ENCODE measurements around the gene CRLF3. TPM values are rescaled to one million over a fixed set of nuclear protein-coding genes. Genes with fewer than 3 reads are reported as not detected.

CRLF3 gene
- total RNA-seq, 4 donors from 2014 or later = 8.2 to 11.6 (median 9.9) TPM

GRCh38 chr17:30805944-30806456 lies 18.5 kb downstream of the CRLF3 start:
- 90% methylated on average over 2 of the region's 2 CpGs for WGBS
- TF ChIP-seq, protein P1, sequence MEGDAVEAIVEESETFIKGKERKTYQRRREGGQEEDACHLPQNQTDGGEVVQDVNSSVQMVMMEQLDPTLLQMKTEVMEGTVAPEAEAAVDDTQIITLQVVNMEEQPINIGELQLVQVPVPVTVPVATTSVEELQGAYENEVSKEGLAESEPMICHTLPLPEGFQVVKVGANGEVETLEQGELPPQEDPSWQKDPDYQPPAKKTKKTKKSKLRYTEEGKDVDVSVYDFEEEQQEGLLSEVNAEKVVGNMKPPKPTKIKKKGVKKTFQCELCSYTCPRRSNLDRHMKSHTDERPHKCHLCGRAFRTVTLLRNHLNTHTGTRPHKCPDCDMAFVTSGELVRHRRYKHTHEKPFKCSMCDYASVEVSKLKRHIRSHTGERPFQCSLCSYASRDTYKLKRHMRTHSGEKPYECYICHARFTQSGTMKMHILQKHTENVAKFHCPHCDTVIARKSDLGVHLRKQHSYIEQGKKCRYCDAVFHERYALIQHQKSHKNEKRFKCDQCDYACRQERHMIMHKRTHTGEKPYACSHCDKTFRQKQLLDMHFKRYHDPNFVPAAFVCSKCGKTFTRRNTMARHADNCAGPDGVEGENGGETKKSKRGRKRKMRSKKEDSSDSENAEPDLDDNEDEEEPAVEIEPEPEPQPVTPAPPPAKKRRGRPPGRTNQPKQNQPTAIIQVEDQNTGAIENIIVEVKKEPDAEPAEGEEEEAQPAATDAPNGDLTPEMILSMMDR (IDR thresholded peaks at IDR 0.05) = peak in 1 of 3 experiments; percentile 4
- no peak for TF ChIP-seq EP300 (IDR thresholded peaks at IDR 0.05)
- no peak for TF ChIP-seq POLR2A (IDR thresholded peaks at IDR 0.05; ENCODE audit: low read depth)
- TF ChIP-seq POLR2AphosphoS5 (IDR thresholded peaks at IDR 0.05) = no peak
- no peaks in the 10 kb centered on the region for H3K9me3 ChIP-seq
- no peak for DNase-seq (ENCODE audit: extremely low spot score)
- H3K27ac ChIP-seq (replicated peaks in 1 of 4) = no peak overlapping the region
- peaks cover 14 to 41% (median 29%) of the 10 kb centered on the region in 4 donors for H3K36me3 ChIP-seq
- H3K27me3 ChIP-seq = no peaks in the 10 kb centered on the region
- intact Hi-C loops (cut with DNase I) = no loop called here
- no peak overlapping the region for H3K4me3 ChIP-seq
- H3K4me1 ChIP-seq = peaks cover 0 to 8% (median 0%) of the 10 kb centered on the region in 4 donors

- no peaks in the 10 kb centered on the region for H3K27me3 ChIP-seq
- no peak for DNase-seq (ENCODE audit: extremely low spot score)
- no peak for TF ChIP-seq EP300 (IDR thresholded peaks at IDR 0.05)
- TF ChIP-seq POLR2A (IDR thresholded peaks at IDR 0.05; ENCODE audit: low read depth) = no peak
- TF ChIP-seq, protein P1 (IDR thresholded peaks at IDR 0.05) = no peak
- TF ChIP-seq POLR2AphosphoS5 (IDR thresholded peaks at IDR 0.05) = no peak
- peaks cover 17 to 73% (median 57%) of the 10 kb centered on the region in 4 donors for H3K36me3 ChIP-seq
- no peak overlapping the region for H3K4me3 ChIP-seq
- H3K9me3 ChIP-seq = no peaks in the 10 kb centered on the region
- H3K4me1 ChIP-seq = no peaks in the 10 kb centered on the region
- 96% methylated on average over 1 of the region's 1 CpG for WGBS
- intact Hi-C loops (cut with DNase I) = no loop called here
- no peak overlapping the region for H3K27ac ChIP-seq (replicated peaks in 1 of 4)
These were observed 22.8 kb downstream of the CRLF3 start for GRCh38 chr17:30801671-30802070.

DNA sequence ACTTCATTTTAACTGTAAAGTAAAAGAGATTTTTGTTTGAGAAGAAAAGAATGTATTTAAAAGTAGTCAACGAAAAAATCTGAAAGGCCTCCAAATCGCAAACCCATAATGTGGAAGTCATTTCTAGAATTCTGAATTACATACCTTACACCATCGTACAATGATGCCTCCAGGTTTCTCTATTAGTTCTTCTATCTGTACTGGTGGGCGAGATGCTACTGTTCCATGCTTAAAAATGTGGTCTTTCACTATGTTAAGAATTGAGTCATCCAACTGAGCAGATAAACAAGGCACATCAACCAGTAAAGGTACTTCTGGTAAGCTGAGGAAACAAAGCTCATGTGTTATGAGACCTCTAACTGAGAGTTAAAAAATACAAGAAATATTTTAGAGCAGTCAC lies 28.5 kb downstream of the CRLF3 start:
- Histone ChIP-seq H3K4me3 (no peak overlapping the region), H3K27me3 (no peaks in the 10 kb centered on the region), H3K9me3 (no peaks in the 10 kb centered on the region), H3K4me1 (no peaks in the 10 kb centered on the region), H3K36me3 (peaks cover 27 to 95% (median 80%) of the 10 kb centered on the region in 4 donors), H3K27ac (replicated peaks in 1 of 4) (no peak overlapping the region)
- intact Hi-C loops (cut with DNase I) = no loop called here
- 96% methylated on average over 4 of the region's 4 CpGs for WGBS
- DNase-seq (ENCODE audit: extremely low spot score) = no peak
- TF ChIP-seq, protein P1 (IDR thresholded peaks at IDR 0.05) = no peak
- no peak for TF ChIP-seq POLR2AphosphoS5 (IDR thresholded peaks at IDR 0.05)
- no peak for TF ChIP-seq EP300 (IDR thresholded peaks at IDR 0.05)
- no peak for TF ChIP-seq POLR2A (IDR thresholded peaks at IDR 0.05; ENCODE audit: low read depth)

DNA sequence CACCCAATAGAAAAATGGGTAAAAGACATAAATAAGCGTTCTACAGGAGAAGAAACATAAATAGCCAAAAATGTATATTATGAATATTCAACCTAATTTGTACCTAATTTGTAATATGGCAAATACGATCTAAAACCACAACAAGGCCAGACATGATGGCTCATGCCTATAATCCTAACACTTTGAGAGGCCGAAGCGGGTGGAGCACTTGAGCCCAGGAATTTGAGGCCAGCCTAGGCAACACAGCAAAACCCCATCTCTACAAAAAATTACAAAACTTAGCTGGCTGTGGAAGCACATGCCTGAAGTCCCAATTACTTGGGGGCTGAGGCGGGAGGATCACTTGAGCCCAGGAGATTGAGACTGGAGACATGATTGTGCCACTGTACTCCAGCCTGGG lies 30.1 kb downstream of the CRLF3 start:
- no peak overlapping the region for H3K4me3 ChIP-seq
- 95% methylated on average over 5 of the region's 5 CpGs for WGBS
- TF ChIP-seq POLR2AphosphoS5 (IDR thresholded peaks at IDR 0.05) (no peak), EP300 (IDR thresholded peaks at IDR 0.05) (no peak), POLR2A (IDR thresholded peaks at IDR 0.05; ENCODE audit: low read depth) (no peak)
- TF ChIP-seq, protein P1 (IDR thresholded peaks at IDR 0.05) = no peak
- intact Hi-C loops (cut with DNase I) = no loop called here
- no peak overlapping the region for H3K27ac ChIP-seq (replicated peaks in 1 of 4)
- no peaks in the 10 kb centered on the region for H3K27me3 ChIP-seq
- no peaks in the 10 kb centered on the region for H3K9me3 ChIP-seq
- H3K4me1 ChIP-seq = no peaks in the 10 kb centered on the region
- H3K36me3 ChIP-seq = peaks cover 25 to 89% (median 76%) of the 10 kb centered on the region in 4 donors
- no peak for DNase-seq (ENCODE audit: extremely low spot score)
